Effector memory CD4-positive, alpha-beta T cell (primary cell): ENCODE results near the gene DHX29.
A peak's percentile ranks its signal among the peaks of the same experiment; 100 is the strongest.

ENCODE experiments used
- DNase-seq, 3 donors: peaks; one replicate each; pipeline ENCODE4 v3.0.0-alpha.2; 2020
- H3K27ac ChIP-seq: 2 replicates; pipeline ENCODE4 v1.7.0; 2013; ENCODE audit warnings: mild to moderate bottlenecking, low read length, moderate library complexity; ENCODE audit not compliant: insufficient read depth, poor library complexity, severe bottlenecking
- H3K27me3 ChIP-seq: replicated peaks from 2 replicates; pipeline ENCODE4 v1.7.0; 2013; ENCODE audit warnings: mild to moderate bottlenecking, low read length; ENCODE audit not compliant: insufficient read depth, control insufficient read depth, poor library complexity, severe bottlenecking
- H3K36me3 ChIP-seq: 2 replicates; pipeline ENCODE4 v1.7.0; 2013; ENCODE audit warnings: mild to moderate bottlenecking, low read length, moderate library complexity; ENCODE audit not compliant: control insufficient read depth, insufficient read depth
- H3K4me1 ChIP-seq: 2 replicates; pipeline ENCODE4 v1.7.0; 2013; ENCODE audit warnings: low read length, mild to moderate bottlenecking; ENCODE audit not compliant: control insufficient read depth, insufficient read depth, poor library complexity, severe bottlenecking
- H3K4me3 ChIP-seq: 2 replicates; pipeline ENCODE4 v1.7.0; 2013; ENCODE audit warnings: low read length, low read depth, mild to moderate bottlenecking; ENCODE audit not compliant: insufficient read depth, poor library complexity, severe bottlenecking
- H3K9me3 ChIP-seq: 2 replicates; pipeline ENCODE4 v1.7.0; 2013; ENCODE audit warnings: mild to moderate bottlenecking, low read length, moderate library complexity; ENCODE audit not compliant: control insufficient read depth
- total RNA-seq, 3 donors: gene quantifications; one replicate each; lab custom pipeline; 2026; lab: John Stamatoyannopoulos, UW

Gene DHX29
- total RNA-seq, result 34.6 to 42.6 (median 37.3) reads per million in 3 donors

- Histone ChIP-seq H3K4me3 (peak within 1 kb of the TSS; percentile 73), H3K4me1 (peaks cover 14% of the 10 kb centered on the region), H3K27ac (peak within 1 kb of the TSS; percentile 85), H3K36me3 (no peaks in the 10 kb centered on the region), H3K9me3 (no peaks in the 10 kb centered on the region), H3K27me3 (no peaks in the 10 kb centered on the region)
- DNase-seq, result peak; percentile 72 to 82 (median 80)
Measured at GRCh38 chr5:55307383-55308253, at the start of gene DHX29, which contains the start of gene MTREX. Gene DHX29, minus strand, starts transcription at chr5:55307694. Its CDS starts 121 bp downstream, at chr5:55307573. Gene MTREX, plus strand, starts transcription at chr5:55307989. Its CDS starts 25 bp downstream, at chr5:55308014.

GRCh38 chr5:55356896-55357295 is 49.4 kb upstream of the DHX29 start:
- Histone ChIP-seq H3K9me3 (no peaks in the 10 kb centered on the region), H3K27ac (no peak overlapping the region), H3K4me1 (no peaks in the 10 kb centered on the region), H3K27me3 (no peaks in the 10 kb centered on the region), H3K4me3 (no peak overlapping the region), H3K36me3 (peaks cover 50% of the 10 kb centered on the region)
- no peak for DNase-seq

GRCh38 chr5:55350754-55351153 is 43.3 kb upstream of the DHX29 start:
- H3K4me1 ChIP-seq, result no peaks in the 10 kb centered on the region
- no peak overlapping the region for H3K27ac ChIP-seq
- DNase-seq, result no peak
- H3K4me3 ChIP-seq, result no peak overlapping the region
- H3K9me3 ChIP-seq, result no peaks in the 10 kb centered on the region
- H3K36me3 ChIP-seq, result peaks cover 73% of the 10 kb centered on the region
- H3K27me3 ChIP-seq, result no peaks in the 10 kb centered on the region

GRCh38 chr5:55347786-55348185 is 40.3 kb upstream of the DHX29 start:
- H3K9me3 ChIP-seq, result no peaks in the 10 kb centered on the region
- H3K4me1 ChIP-seq, result no peaks in the 10 kb centered on the region
- no peaks in the 10 kb centered on the region for H3K27me3 ChIP-seq
- DNase-seq, result no peak
- peaks cover 59% of the 10 kb centered on the region for H3K36me3 ChIP-seq
- no peak overlapping the region for H3K27ac ChIP-seq
- H3K4me3 ChIP-seq, result no peak overlapping the region

- no peak overlapping the region for H3K4me3 ChIP-seq
- no peaks in the 10 kb centered on the region for H3K4me1 ChIP-seq
- no peak for DNase-seq
- H3K36me3 ChIP-seq, result peaks cover 66% of the 10 kb centered on the region
- H3K27ac ChIP-seq, result no peak overlapping the region
- no peaks in the 10 kb centered on the region for H3K27me3 ChIP-seq
- no peaks in the 10 kb centered on the region for H3K9me3 ChIP-seq
Measured at GRCh38 chr5:55345327-55345726, 37.8 kb upstream of the DHX29 start.

- no peak overlapping the region for H3K27ac ChIP-seq
Measured at GRCh38 chr5:55344392-55344992, 37.0 kb upstream of the DHX29 start.

GRCh38 chr5:55343609-55344008 is 36.1 kb upstream of the DHX29 start:
- no peaks in the 10 kb centered on the region for H3K27me3 ChIP-seq
- no peaks in the 10 kb centered on the region for H3K4me1 ChIP-seq
- no peak for DNase-seq
- H3K9me3 ChIP-seq, result no peaks in the 10 kb centered on the region
- H3K36me3 ChIP-seq, result peaks cover 53% of the 10 kb centered on the region
- H3K27ac ChIP-seq, result no peak overlapping the region
- H3K4me3 ChIP-seq, result no peak overlapping the region

More at GRCh38 chr5:55344392-55344992, 37.0 kb upstream of the DHX29 start:
- peaks cover 60% of the 10 kb centered on the region for H3K36me3 ChIP-seq
- no peaks in the 10 kb centered on the region for H3K27me3 ChIP-seq
- H3K4me1 ChIP-seq, result no peaks in the 10 kb centered on the region
- H3K4me3 ChIP-seq, result no peak overlapping the region
- peak; percentile 11 to 46 (median 13) for DNase-seq
- no peaks in the 10 kb centered on the region for H3K9me3 ChIP-seq

GRCh38 chr5:55343107-55343506 is 35.6 kb upstream of the DHX29 start:
- Histone ChIP-seq H3K9me3 (no peaks in the 10 kb centered on the region), H3K4me1 (no peaks in the 10 kb centered on the region), H3K4me3 (no peak overlapping the region), H3K36me3 (peaks cover 48% of the 10 kb centered on the region), H3K27me3 (no peaks in the 10 kb centered on the region), H3K27ac (no peak overlapping the region)
- DNase-seq, result no peak

GRCh38 chr5:55338810-55339243 is 31.3 kb upstream of the DHX29 start:
- Histone ChIP-seq H3K36me3 (peaks cover 23% of the 10 kb centered on the region), H3K4me3 (no peak overlapping the region), H3K27me3 (no peaks in the 10 kb centered on the region), H3K9me3 (no peaks in the 10 kb centered on the region), H3K27ac (no peak overlapping the region), H3K4me1 (no peaks in the 10 kb centered on the region)
- DNase-seq, result no peak

GRCh38 chr5:55338092-55338613 is 30.7 kb upstream of the DHX29 start:
- Histone ChIP-seq H3K27me3 (no peaks in the 10 kb centered on the region), H3K4me1 (no peaks in the 10 kb centered on the region), H3K36me3 (peaks cover 25% of the 10 kb centered on the region), H3K27ac (no peak overlapping the region), H3K4me3 (no peak overlapping the region), H3K9me3 (no peaks in the 10 kb centered on the region)
- no peak for DNase-seq
